Measurements from ENCODE around the gene TPGS2. TPM values are rescaled to one million over a fixed set of nuclear protein-coding genes. Genes with fewer than 3 reads are reported as not detected.
A peak's percentile ranks its signal among the peaks of the same experiment; 100 is the strongest.

Gene TPGS2
- total and polyA plus RNA-seq, 8 donors, result 36.7 to 230 (median 58.0) TPM

GRCh38 chr18:36757991-36758390 is 70.8 kb downstream of the TPGS2 start:
- intact Hi-C loops (cut with DNase I; ENCODE audit: low total_unique reads), result loop anchor here (10.0 kb wide), 1 partner anchor 73 kb away; no protein-coding TSS in a partner anchor
- no peak overlapping the region for H3K27ac ChIP-seq

GRCh38 chr18:36757081-36757480 is 71.7 kb downstream of the TPGS2 start:
- peak in 1 of 2 donors; percentile 77 for DNase-seq
- 4 to 14% (median 7%) methylated on average over 1 of the region's 1 CpG for WGBS, 5 donors
- Histone ChIP-seq H3K4me1 (peaks cover 0 to 12% (median 0%) of the 10 kb centered on the region in 4 donors), H3K36me3 (no peaks in the 10 kb centered on the region), H3K27ac (no peak overlapping the region), H3K9me3 (no peaks in the 10 kb centered on the region), H3K4me3 (no peak overlapping the region), H3K27me3 (no peaks in the 10 kb centered on the region)
- no peak for TF ChIP-seq POLR2AphosphoS5 (IDR thresholded peaks at IDR 0.05)
- peak in 5 of 7 experiments; percentile 40 to 61 (median 50) for TF ChIP-seq CTCF (IDR thresholded peaks at IDR 0.05)
- intact Hi-C loops (cut with DNase I; ENCODE audit: low total_unique reads), result loop anchor here (10.0 kb wide), 1 partner anchor 72 kb away; no protein-coding TSS in a partner anchor

More at GRCh38 chr18:36757991-36758390, 70.8 kb downstream of the TPGS2 start:
- no peaks in the 10 kb centered on the region for H3K27me3 ChIP-seq
- H3K36me3 ChIP-seq, result no peaks in the 10 kb centered on the region
- no peaks in the 10 kb centered on the region for H3K9me3 ChIP-seq
- TF ChIP-seq POLR2A (IDR thresholded peaks at IDR 0.05) (no peak), EP300 (IDR thresholded peaks at IDR 0.05) (no peak), CTCF (IDR thresholded peaks at IDR 0.05) (no peak), POLR2AphosphoS5 (IDR thresholded peaks at IDR 0.05) (no peak)
- 67 to 84% (median 79%) methylated on average over 3 of the region's 3 CpGs for WGBS, 5 donors
- H3K4me3 ChIP-seq, result no peak overlapping the region
- peaks cover 0 to 12% (median 0%) of the 10 kb centered on the region in 4 donors for H3K4me1 ChIP-seq
- DNase-seq, result no peak

GRCh38 chr18:36756242-36756641 is 72.6 kb downstream of the TPGS2 start:
- intact Hi-C loops (cut with DNase I; ENCODE audit: low total_unique reads), result loop anchor here (10.0 kb wide), 1 partner anchor 71 kb away; no protein-coding TSS in a partner anchor
- Histone ChIP-seq H3K9me3 (no peaks in the 10 kb centered on the region), H3K4me3 (no peak overlapping the region), H3K36me3 (no peaks in the 10 kb centered on the region), H3K27ac (no peak overlapping the region), H3K27me3 (no peaks in the 10 kb centered on the region), H3K4me1 (peaks cover 0 to 12% (median 0%) of the 10 kb centered on the region in 4 donors)
- DNase-seq, result peak in 1 of 2 donors; percentile 20
- WGBS, 5 donors, result 45 to 61% (median 46%) methylated on average over 4 of the region's 4 CpGs
- TF ChIP-seq CTCF (IDR thresholded peaks at IDR 0.05) (no peak), EP300 (IDR thresholded peaks at IDR 0.05) (no peak), POLR2AphosphoS5 (IDR thresholded peaks at IDR 0.05) (no peak), POLR2A (IDR thresholded peaks at IDR 0.05) (no peak)

- H3K4me1 ChIP-seq, result peaks cover 0 to 12% (median 0%) of the 10 kb centered on the region in 4 donors
- no peaks in the 10 kb centered on the region for H3K36me3 ChIP-seq
- DNase-seq, result no peak
- H3K27ac ChIP-seq, result no peak overlapping the region
- no peak for TF ChIP-seq POLR2AphosphoS5 (IDR thresholded peaks at IDR 0.05)
- TF ChIP-seq POLR2A (IDR thresholded peaks at IDR 0.05), result no peak
- no peak for TF ChIP-seq EP300 (IDR thresholded peaks at IDR 0.05)
- no peak for TF ChIP-seq CTCF (IDR thresholded peaks at IDR 0.05)
- no peak overlapping the region for H3K4me3 ChIP-seq
- 41 to 52% (median 44%) methylated on average over 3 of the region's 3 CpGs for WGBS, 5 donors
- intact Hi-C loops (cut with DNase I; ENCODE audit: low total_unique reads), result loop anchor here (10.0 kb wide), 1 partner anchor 68 kb away; no protein-coding TSS in a partner anchor
- no peaks in the 10 kb centered on the region for H3K9me3 ChIP-seq
- H3K27me3 ChIP-seq, result no peaks in the 10 kb centered on the region
Measured at GRCh38 chr18:36752929-36753865, 75.6 kb downstream of the TPGS2 start.

All from stomach (tissue), 9 donors.